ENCODE data around the gene SCAMP2.
A peak's percentile ranks its signal among the peaks of the same experiment; 100 is the strongest.

The SCAMP2 gene

GRCh38 chr15:74815961-74816360 is 57.2 kb downstream of the SCAMP2 start:
- DNase-seq = no peak

DNA sequence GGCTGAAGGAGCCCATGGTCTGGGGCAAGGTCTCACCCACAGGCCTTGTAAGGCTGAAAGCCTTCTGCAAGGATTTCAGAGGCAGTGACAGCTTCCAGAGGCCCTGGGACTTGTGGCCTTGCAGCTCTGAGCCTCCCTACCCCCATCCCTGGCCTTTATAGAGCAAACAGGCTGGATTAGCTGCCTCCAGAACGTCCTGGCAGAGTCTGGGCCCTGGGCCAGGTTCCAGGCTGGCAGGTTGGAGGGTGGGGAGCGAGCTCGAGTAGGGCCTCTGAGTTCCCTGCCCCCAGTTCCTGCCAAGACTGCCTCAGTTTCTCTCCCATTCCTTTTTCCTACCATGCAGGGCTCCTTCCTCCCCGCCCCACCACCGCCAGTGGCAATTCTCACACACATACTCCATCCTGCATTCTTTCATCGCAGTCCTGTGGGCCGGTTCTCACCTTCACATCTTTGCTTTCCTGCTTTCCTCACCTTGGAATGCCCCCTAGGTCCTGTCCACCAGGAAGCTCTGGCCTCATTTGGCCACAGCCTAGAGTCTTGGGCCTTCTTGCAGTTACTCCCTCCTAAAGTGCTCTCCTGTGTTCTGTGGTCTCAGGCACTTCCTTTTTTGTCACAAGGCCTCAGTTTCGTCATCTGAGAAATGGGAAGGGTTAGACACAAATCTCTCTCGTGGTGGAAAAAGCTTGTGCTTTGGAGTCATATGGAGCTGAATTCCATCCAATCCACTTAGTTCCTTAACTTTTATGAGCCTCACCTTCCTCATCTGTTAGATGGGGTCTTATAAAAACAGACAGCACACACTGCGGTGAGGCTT is 57.8 kb downstream of the SCAMP2 start:
- no peak for DNase-seq

GRCh38 chr15:74812533-74812932 is 60.6 kb downstream of the SCAMP2 start, which contains the start of gene LMAN1L:
TSS of gene LMAN1L (plus strand) at chr15:74812835. CDS start at chr15:74812855, 20 bp downstream.
- DNase-seq = no peak

GRCh38 chr15:74809956-74810355 is 63.2 kb downstream of the SCAMP2 start:
- DNase-seq = no peak

DNA sequence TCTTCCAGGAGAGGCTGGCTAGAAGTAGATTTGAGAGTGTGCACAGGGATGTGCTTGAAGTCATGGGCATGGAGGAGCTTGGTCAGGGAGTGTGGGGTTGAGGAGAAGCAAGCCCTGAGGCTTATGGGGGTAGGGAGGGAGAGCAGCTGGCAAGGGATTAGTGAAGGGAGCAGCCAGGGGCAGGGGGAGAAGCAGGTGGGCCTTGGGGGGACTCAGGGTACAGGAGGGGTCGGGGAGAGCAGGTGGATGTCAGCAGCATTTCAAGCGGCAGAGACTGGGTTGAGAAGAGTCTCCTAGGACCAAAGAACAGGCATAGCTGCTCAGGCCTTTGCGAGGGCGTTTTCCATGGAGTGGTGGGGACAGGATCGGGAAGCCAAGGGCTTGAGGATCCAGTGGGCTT is 63.9 kb downstream of the SCAMP2 start:
- no peak for DNase-seq

- no peak for DNase-seq
Measured at GRCh38 chr15:74808840-74809229, 64.3 kb downstream of the SCAMP2 start.

DNA sequence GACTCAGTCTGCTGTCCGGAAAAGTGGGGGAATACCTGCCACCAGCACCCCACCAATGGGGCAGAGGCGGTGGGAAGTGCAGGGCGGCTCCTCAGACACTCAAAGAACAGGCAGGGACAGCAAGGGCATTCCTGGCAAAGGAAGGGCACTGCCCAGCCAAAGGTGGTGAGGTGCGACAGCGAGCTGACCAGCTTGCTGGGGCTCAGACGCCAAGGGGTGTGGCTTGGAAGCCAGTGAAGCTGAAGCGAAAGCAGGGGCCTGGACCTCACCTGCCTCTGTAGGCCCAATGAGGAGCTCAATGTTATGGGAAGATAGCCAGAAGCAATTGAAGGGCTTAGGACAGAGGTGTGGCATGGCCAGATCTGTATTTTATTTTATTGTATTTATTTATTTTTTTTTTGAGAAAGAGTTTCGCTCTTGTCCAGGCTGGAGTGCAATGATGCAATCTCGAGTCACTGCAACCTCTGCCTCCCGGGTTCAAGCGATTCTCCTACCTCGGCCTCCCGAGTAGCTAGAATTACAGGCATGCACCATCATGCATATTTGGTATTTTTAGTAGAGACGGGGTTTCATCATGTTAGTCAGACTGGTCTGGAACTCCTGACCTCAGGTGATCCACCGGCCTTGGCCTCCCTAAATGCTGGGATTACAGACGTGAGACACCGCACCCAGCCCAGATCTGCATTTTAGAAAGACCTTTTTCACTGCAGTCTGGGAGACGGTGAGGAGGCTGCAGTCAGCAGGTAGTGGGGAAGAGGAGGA is 64.9 kb downstream of the SCAMP2 start:
- no peak for DNase-seq

- no peak for DNase-seq
Measured at GRCh38 chr15:74807282-74807681, 65.9 kb downstream of the SCAMP2 start.

GRCh38 chr15:74804935-74805334 is 68.2 kb downstream of the SCAMP2 start:
- DNase-seq = no peak

DNA sequence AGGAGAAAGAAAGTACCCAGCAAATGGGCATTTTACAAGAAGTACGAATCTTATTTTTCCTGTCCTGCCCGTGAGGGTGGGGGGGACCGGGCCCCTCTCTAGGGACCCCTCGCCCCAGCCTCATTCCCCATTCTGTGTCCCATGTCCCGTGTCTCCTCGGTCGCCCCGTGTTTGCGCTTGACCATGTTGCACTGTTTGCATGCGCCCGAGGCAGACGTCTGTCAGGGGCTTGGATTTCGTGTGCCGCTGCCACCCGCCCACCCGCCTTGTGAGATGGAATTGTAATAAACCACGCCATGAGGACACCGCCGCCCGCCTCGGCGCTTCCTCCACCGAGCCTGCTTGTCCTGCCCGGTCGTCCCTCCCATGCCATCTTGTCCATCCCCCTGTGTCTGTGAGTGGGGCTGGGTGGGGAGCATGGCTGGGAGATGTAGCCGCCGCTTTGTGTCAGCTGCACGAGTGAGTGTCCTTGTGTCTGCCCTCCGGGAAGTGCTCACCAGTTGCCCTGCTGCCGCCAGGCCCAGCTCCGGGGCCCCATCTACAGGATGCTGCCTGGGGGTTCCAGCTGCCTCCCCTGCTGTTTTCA is 70.2 kb downstream of the SCAMP2 start:
- no peak for DNase-seq

GRCh38 chr15:74802290-74802689 is 70.9 kb downstream of the SCAMP2 start:
- no peak for DNase-seq

GRCh38 chr15:74801311-74801997 is 71.7 kb downstream of the SCAMP2 start:
- no peak for DNase-seq

DNA sequence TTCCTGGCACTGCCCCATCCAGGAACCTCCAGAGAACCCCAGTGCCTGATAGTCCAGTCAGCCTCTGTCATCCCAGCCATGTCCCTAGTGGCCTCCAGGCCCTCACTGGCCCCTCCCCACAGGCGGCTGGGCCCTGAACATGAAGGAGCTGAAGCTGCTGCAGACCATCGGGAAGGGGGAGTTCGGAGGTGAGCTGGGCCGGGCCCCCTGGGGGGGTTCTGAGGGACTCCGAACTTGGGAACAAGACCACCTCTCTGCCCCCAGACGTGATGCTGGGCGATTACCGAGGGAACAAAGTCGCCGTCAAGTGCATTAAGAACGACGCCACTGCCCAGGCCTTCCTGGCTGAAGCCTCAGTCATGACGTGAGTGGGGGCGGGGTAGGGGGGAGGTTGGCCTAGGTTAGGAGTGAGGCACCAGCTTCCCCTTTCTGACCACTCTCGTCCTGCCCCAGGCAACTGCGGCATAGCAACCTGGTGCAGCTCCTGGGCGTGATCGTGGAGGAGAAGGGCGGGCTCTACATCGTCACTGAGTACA is 72.5 kb downstream of the SCAMP2 start:
- DNase-seq = no peak

DNA sequence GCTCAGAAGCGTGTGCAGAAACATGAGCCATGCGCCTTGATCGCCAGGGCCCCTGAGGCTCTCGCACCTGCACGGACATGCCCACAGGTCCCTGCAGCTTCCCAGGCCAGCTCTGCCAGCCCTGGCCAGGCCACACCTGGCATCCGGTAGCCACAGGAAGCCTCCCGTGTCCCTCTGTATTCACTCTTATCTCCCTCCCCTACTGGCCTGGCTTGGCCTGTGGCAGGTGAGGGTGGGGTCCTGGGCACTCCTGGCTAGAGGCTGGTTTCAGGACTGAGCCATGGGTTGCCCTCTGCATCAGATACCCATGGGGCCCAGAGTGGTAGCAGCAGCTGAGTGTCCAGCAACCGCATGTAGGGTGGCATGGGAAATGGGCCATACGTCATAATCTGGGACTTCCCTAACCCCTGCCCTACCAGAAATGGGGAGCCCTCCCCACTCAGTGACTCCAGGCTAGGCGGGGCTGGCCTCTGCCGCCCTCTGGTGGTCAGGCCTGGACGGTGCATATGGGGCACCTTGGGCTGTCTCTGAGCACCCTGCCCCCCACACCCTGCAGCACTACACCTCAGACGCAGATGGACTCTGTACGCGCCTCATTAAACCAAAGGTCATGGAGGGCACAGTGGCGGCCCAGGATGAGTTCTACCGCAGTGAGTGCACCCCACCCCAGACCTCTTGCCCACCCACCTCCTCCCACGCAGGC is 73.2 kb downstream of the SCAMP2 start:
- DNase-seq = peak; percentile 86

- no peak for DNase-seq
Measured at GRCh38 chr15:74799255-74799855, 73.8 kb downstream of the SCAMP2 start.

DNA sequence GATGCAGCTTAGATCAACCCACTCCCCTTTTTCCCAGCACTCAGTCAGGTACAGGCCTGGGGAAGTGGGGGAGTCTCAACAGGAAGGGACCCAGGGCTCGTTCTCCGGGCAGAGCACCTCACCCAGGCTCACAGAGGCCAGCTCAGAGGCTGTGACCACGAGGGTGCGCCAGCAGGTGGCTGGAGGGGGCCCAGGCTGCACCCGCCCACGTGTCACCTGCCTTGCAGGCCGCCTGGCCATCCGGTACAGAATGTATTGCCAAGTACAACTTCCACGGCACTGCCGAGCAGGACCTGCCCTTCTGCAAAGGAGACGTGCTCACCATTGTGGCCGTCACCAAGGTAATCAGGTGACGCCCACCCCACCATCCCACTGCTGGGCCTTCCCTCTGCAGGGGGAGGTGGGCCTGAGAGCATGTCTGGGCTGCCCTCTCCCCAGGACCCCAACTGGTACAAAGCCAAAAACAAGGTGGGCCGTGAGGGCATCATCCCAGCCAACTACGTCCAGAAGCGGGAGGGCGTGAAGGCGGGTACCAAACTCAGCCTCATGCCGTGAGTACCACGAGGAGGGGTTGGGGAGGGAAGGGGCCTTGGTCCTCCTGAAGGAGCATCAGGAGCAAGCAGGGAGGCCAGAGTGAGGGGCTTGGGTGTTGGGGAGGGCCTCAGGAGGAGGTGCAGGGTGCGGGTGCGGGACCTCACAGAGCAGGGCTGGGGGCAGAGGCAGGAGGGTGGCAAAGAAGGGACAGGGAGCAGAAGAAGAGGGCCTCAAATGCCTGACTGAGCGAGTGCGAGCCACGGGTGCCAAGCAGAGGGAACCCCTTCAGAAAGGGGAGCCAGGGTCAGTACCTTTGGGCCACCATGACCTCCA is 74.5 kb downstream of the SCAMP2 start:
- DNase-seq = no peak

GRCh38 chr15:74795966-74796625 is 77.1 kb downstream of the SCAMP2 start:
- peak; percentile 54 for DNase-seq

DNA sequence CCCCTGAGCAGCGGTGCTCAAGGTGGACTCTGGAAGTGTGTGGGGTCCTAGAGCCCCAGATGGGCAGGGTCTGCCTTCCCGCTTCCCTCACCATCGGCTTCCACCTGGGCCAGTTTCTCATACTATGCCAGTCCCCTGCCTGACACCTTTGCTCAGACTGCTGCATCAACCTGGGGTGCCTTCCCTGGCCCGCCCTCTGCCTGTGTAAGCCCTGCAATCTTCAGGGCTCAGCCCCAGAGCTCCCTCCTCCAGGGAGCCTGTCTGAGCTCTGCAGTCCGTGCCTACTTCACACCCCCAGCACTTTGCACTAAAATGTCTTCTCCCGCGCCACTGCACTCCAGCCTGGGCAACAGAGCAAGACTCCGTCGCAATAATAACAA is 78.2 kb downstream of the SCAMP2 start:
- no peak for DNase-seq

GRCh38 chr15:74794248-74794969 is 78.8 kb downstream of the SCAMP2 start:
- DNase-seq = no peak
